Measurements from ENCODE around the gene PADI6.

DNA sequence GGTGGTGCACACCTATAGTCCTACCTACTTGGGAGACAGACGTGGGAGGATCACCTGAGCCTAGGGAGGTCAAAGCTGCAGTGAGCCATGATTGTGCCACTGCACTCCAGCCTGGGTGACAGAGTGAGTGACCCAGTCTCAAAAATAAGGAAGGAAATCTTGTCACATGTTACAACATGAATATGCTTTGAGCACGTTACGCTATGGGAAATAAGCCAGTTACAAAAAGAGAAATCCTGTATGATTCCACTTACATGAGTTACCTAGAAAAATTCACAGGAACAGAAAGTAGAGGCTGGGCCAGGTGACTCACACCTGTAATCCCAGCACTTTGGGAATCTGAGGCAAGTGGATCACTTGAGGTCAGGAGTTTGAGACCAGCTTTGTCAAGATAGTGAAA, 6.7 kb upstream of the PADI6 start:
- TF ChIP-seq, protein P1, sequence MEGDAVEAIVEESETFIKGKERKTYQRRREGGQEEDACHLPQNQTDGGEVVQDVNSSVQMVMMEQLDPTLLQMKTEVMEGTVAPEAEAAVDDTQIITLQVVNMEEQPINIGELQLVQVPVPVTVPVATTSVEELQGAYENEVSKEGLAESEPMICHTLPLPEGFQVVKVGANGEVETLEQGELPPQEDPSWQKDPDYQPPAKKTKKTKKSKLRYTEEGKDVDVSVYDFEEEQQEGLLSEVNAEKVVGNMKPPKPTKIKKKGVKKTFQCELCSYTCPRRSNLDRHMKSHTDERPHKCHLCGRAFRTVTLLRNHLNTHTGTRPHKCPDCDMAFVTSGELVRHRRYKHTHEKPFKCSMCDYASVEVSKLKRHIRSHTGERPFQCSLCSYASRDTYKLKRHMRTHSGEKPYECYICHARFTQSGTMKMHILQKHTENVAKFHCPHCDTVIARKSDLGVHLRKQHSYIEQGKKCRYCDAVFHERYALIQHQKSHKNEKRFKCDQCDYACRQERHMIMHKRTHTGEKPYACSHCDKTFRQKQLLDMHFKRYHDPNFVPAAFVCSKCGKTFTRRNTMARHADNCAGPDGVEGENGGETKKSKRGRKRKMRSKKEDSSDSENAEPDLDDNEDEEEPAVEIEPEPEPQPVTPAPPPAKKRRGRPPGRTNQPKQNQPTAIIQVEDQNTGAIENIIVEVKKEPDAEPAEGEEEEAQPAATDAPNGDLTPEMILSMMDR (IDR thresholded peaks at IDR 0.05 in 2 of 3, conservative IDR thresholded peaks at IDR 0.05 in 1 of 3; ENCODE audit: control insufficient read depth in 2 of 3, extremely low read depth in 1 of 3, insufficient read depth in 1 of 3, low read depth in 3 of 3, low read length in 3 of 3): no peak
- TF ChIP-seq, protein P2, sequence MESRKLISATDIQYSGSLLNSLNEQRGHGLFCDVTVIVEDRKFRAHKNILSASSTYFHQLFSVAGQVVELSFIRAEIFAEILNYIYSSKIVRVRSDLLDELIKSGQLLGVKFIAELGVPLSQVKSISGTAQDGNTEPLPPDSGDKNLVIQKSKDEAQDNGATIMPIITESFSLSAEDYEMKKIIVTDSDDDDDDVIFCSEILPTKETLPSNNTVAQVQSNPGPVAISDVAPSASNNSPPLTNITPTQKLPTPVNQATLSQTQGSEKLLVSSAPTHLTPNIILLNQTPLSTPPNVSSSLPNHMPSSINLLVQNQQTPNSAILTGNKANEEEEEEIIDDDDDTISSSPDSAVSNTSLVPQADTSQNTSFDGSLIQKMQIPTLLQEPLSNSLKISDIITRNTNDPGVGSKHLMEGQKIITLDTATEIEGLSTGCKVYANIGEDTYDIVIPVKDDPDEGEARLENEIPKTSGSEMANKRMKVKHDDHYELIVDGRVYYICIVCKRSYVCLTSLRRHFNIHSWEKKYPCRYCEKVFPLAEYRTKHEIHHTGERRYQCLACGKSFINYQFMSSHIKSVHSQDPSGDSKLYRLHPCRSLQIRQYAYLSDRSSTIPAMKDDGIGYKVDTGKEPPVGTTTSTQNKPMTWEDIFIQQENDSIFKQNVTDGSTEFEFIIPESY (IDR thresholded peaks at IDR 0.05): no peak
- no peak for TF ChIP-seq RAD21 (IDR thresholded peaks at IDR 0.05; ENCODE audit: insufficient read depth, low read depth, low read length)
